ENCODE measurements around the gene SLC44A3. TPM values are rescaled to one million over a fixed set of nuclear protein-coding genes. Genes with fewer than 3 reads are reported as not detected.

The SLC44A3 gene
- total and polyA plus RNA-seq, 9 donors, result 1.1 to 31.3 (median 3.3) TPM

DNA sequence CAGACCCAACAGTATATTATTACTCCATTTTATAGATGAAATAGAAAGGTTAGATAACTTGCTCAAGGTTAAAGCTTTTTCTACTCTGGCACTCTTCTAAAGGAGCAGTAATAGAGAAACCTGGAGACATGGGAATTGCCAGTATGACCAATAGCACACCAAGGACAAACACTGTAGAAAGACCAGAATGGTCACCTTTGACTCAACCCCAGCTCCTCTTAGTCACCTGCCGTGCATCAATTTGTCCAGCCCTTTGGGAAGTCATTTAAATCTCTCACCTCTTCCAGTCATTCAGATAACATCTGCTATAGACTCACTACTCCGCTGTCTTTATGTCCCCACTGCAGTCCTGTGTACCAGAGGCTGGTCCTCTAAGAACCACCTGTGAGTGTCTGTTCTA is 23.9 kb upstream of the SLC44A3 start:
- Histone ChIP-seq H3K9me3 (no peaks in the 10 kb centered on the region), H3K27me3 (no peaks in the 10 kb centered on the region), H3K4me3 (no peak overlapping the region), H3K4me1 (ENCODE audit: insufficient read depth) (peaks cover 11% of the 10 kb centered on the region), H3K36me3 (no peaks in the 10 kb centered on the region), H3K27ac (no peak overlapping the region)
- DNase-seq, result no peak
- TF ChIP-seq EP300 (IDR thresholded peaks at IDR 0.05) (no peak), POLR2A (IDR thresholded peaks at IDR 0.05) (no peak)
- TF ChIP-seq, protein P1, sequence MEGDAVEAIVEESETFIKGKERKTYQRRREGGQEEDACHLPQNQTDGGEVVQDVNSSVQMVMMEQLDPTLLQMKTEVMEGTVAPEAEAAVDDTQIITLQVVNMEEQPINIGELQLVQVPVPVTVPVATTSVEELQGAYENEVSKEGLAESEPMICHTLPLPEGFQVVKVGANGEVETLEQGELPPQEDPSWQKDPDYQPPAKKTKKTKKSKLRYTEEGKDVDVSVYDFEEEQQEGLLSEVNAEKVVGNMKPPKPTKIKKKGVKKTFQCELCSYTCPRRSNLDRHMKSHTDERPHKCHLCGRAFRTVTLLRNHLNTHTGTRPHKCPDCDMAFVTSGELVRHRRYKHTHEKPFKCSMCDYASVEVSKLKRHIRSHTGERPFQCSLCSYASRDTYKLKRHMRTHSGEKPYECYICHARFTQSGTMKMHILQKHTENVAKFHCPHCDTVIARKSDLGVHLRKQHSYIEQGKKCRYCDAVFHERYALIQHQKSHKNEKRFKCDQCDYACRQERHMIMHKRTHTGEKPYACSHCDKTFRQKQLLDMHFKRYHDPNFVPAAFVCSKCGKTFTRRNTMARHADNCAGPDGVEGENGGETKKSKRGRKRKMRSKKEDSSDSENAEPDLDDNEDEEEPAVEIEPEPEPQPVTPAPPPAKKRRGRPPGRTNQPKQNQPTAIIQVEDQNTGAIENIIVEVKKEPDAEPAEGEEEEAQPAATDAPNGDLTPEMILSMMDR (IDR thresholded peaks at IDR 0.05), result no peak
- WGBS, 3 donors, result 94 to 100% (median 100%) methylated on average over 2 of the region's 2 CpGs
- intact Hi-C loops (cut with DNase I), result loop anchor here in 1 of 4 donors (5.0 to 10.0 kb wide), 2 partner anchors 91 to 259 kb away; no protein-coding TSS in a partner anchor

DNA sequence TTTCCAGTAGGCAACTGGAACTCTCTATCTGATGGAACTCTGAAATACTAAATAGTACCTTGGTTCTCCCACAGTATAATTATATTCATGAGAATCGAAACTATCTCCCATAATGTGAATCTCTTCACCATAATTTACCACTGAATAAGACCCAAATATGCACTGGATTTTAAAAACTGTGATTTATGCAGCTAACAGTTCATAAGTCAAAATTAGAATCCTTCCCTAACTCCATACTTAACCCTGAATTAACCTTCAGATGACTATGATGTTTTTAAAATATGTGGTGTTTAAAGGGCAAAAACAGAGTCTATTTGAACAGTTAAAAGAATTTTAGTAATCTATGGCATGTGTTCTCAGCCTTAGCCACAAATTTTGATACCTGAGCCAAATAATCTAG is 22.9 kb upstream of the SLC44A3 start:
- WGBS, 3 donors, result 29 to 42% (median 37%) methylated on average over 1 of the region's 1 CpG
- no peak for TF ChIP-seq EP300 (IDR thresholded peaks at IDR 0.05)
- TF ChIP-seq, protein P1 (IDR thresholded peaks at IDR 0.05), result no peak
- no peak for TF ChIP-seq POLR2A (IDR thresholded peaks at IDR 0.05)
- H3K4me1 ChIP-seq (ENCODE audit: insufficient read depth), result peaks cover 12% of the 10 kb centered on the region

DNA sequence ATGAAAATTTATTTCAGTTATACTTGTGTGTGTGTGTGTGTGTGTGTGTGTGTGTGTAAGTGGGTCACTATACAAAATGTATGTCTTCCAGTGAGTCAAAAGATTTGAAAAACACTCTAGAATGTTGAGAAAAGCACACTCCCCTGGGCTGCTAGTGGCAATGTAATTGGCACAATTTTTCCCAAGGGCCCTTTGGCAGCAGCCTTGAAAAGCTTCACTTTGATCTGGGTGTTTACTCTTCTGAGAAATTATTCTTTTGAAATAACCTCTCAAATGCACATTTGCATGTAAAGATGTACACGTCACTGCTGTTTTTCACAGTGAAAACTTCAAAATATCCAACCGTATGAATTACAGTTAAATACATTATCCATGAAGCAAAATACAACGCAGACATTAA is 22.1 kb upstream of the SLC44A3 start:
- H3K27me3 ChIP-seq, result no peaks in the 10 kb centered on the region
- intact Hi-C loops (cut with DNase I), result loop anchor here in 1 of 4 donors (5.0 to 10.0 kb wide), 2 partner anchors 93 to 261 kb away; no protein-coding TSS in a partner anchor
- no peak overlapping the region for H3K27ac ChIP-seq
- WGBS, 3 donors, result 84 to 92% (median 89%) methylated on average over 3 of the region's 3 CpGs
- no peak overlapping the region for H3K4me3 ChIP-seq
- H3K4me1 ChIP-seq (ENCODE audit: insufficient read depth), result peaks cover 12% of the 10 kb centered on the region
- DNase-seq, result no peak
- TF ChIP-seq, protein P1 (IDR thresholded peaks at IDR 0.05), result no peak
- TF ChIP-seq POLR2A (IDR thresholded peaks at IDR 0.05) (no peak), EP300 (IDR thresholded peaks at IDR 0.05) (no peak)
- H3K9me3 ChIP-seq, result no peaks in the 10 kb centered on the region
- H3K36me3 ChIP-seq, result no peaks in the 10 kb centered on the region

More for the DNA sequence above, 22.9 kb upstream of the SLC44A3 start:
- H3K36me3 ChIP-seq, result no peaks in the 10 kb centered on the region
- no peaks in the 10 kb centered on the region for H3K9me3 ChIP-seq
- H3K27me3 ChIP-seq, result no peaks in the 10 kb centered on the region
- intact Hi-C loops (cut with DNase I), result loop anchor here in 1 of 4 donors (5.0 to 10.0 kb wide), 2 partner anchors 92 to 260 kb away; no protein-coding TSS in a partner anchor
- no peak for DNase-seq
- no peak overlapping the region for H3K4me3 ChIP-seq
- no peak overlapping the region for H3K27ac ChIP-seq

DNA sequence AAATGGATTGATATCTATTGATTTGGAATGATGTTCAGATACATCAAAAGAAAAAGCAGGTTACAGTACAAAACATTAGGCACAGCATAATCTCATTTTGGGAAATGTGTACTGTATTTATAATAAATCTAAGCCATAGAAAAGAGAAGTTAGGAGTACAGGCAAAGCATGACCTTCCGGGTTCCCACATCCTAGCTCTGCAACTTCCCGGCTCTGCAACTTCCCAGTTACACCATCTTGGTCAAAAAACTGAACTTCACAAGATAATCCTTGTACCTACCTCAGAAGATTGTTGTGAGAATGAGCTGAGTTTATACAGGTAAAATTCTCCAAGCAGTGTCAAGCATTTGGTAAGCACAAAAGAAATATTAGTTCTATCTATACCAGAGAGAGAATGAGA is 21.7 kb upstream of the SLC44A3 start:
- H3K9me3 ChIP-seq, result no peaks in the 10 kb centered on the region
- intact Hi-C loops (cut with DNase I), result loop anchor here in 1 of 4 donors (5.0 to 10.0 kb wide), 2 partner anchors 94 to 261 kb away; no protein-coding TSS in a partner anchor
- DNase-seq, result no peak
- 87 to 93% (median 90%) methylated on average over 2 of the region's 2 CpGs for WGBS, 3 donors
- no peak overlapping the region for H3K27ac ChIP-seq
- H3K4me1 ChIP-seq (ENCODE audit: insufficient read depth), result peaks cover 10% of the 10 kb centered on the region
- no peak for TF ChIP-seq POLR2A (IDR thresholded peaks at IDR 0.05)
- TF ChIP-seq, protein P1 (IDR thresholded peaks at IDR 0.05), result no peak
- no peak for TF ChIP-seq EP300 (IDR thresholded peaks at IDR 0.05)
- H3K27me3 ChIP-seq, result no peaks in the 10 kb centered on the region
- no peaks in the 10 kb centered on the region for H3K36me3 ChIP-seq
- no peak overlapping the region for H3K4me3 ChIP-seq

All from ovary (tissue), 9 donors.